GM21737 (cell line): Measurements from ENCODE around the gene TNNT2.

Experiments used
- ATAC-seq: cut with Tn5 transposase; IDR thresholded peaks from one replicate; pipeline ENCODE4 v1.9.1; 2021; ENCODE audit warnings: mild to moderate bottlenecking, moderate library complexity; ENCODE audit not compliant: unreplicated experiment

Gene TNNT2

GRCh38 chr1:201320168-201320788 is 57.2 kb downstream of the TNNT2 start:
- no peak for ATAC-seq

DNA sequence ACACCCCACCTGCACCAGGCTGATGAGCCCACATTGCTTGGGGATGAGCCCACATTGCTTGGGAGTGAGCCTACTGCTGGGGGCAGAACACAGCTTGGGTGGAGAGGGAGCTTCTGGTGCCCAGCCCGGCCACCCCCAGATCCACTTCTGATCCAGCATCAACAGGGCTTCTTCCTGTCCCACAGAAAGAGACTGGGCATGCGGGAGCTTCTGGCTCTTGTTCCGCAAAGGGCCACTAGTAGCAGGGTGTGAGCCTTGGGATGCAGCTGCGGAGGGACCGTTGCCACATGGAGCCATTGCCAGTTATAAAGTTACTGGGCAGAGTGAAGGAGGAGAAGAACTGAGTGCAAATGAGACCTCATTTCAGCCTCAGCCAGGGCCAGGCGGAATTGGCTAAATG is 57.8 kb downstream of the TNNT2 start:
- ATAC-seq, result no peak

GRCh38 chr1:201318504-201319340 is 58.8 kb downstream of the TNNT2 start:
- no peak for ATAC-seq

DNA sequence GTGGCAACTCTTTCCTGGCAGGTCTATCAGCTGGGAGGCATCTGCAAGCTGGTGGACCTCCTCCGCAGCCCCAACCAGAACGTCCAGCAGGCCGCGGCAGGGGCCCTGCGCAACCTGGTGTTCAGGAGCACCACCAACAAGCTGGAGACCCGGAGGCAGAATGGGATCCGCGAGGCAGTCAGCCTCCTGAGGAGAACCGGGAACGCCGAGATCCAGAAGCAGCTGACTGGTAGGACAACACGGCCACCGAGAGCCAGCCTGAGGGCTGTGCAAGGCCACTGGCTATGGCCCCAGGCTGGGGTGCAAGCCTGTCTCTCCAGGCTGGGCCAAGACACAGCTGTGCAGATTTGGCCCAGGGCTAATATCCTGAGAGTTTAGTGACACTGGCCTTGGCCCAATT is 59.9 kb downstream of the TNNT2 start:
- no peak for ATAC-seq

DNA sequence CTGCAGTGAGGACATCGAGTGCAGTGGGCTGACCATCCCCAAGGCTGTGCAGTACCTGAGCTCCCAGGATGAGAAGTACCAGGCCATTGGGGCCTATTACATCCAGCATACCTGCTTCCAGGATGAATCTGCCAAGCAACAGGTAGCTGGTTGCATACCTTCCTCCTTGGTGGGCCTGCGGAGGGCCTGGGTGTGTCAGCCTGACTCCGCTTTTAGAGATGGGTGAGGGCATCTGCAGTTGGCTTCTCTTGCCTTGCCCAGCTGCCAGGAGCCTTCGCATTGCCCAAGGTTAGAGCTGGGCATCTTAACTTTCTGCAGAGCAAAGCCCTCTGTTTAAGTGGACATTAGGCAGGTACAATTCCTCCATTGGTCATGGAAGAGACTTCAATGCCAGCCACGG is 60.9 kb downstream of the TNNT2 start:
- no peak for ATAC-seq

DNA sequence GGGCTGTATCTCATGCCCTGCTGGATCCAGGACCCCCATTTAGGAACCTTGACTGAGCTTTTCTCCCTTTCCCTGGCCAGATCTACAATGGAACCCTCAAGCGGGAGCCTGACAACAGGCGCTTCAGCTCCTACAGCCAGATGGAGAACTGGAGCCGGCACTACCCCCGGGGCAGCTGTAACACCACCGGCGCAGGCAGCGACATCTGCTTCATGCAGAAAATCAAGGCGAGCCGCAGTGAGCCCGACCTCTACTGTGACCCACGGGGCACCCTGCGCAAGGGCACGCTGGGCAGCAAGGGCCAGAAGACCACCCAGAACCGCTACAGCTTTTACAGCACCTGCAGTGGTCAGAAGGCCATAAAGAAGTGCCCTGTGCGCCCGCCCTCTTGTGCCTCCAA is 64.4 kb downstream of the TNNT2 start:
- ATAC-seq, result no peak

- ATAC-seq, result no peak
Measured at GRCh38 chr1:201312298-201312697, 65.2 kb downstream of the TNNT2 start.

DNA sequence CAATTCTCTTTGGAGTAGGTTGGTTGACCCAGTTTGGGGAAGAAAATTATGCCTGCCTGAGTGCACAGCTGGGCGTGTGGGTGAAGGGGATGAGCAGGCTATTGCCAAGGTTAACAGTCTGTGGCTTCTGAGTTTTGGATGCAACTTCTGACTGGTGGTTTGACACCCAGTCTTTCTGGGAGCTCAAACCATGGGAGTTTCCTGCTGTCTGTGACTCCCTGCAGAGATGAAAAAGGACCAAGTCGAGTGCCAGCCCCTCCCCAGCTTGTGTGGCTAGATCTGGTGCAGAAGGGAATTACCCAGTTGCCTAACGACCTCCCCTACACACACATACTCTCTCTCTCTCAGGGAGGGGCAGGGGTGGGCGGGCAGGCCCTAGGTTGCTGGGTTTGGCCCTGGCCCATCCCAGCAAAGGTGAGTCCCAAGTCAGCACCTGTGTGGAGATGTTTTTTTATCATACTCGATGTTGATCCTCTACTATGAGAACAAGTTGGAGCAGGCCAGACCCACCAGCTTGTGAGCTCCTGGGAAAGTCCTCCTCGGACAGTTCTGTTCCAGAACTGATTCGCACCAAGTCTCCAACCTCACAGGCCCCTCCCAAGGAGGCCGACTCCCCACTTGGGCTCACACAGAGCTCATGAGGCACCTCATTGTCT is 66.0 kb downstream of the TNNT2 start:
- no peak for ATAC-seq

- ATAC-seq, result no peak
Measured at GRCh38 chr1:201310986-201311355, 66.5 kb downstream of the TNNT2 start.

DNA sequence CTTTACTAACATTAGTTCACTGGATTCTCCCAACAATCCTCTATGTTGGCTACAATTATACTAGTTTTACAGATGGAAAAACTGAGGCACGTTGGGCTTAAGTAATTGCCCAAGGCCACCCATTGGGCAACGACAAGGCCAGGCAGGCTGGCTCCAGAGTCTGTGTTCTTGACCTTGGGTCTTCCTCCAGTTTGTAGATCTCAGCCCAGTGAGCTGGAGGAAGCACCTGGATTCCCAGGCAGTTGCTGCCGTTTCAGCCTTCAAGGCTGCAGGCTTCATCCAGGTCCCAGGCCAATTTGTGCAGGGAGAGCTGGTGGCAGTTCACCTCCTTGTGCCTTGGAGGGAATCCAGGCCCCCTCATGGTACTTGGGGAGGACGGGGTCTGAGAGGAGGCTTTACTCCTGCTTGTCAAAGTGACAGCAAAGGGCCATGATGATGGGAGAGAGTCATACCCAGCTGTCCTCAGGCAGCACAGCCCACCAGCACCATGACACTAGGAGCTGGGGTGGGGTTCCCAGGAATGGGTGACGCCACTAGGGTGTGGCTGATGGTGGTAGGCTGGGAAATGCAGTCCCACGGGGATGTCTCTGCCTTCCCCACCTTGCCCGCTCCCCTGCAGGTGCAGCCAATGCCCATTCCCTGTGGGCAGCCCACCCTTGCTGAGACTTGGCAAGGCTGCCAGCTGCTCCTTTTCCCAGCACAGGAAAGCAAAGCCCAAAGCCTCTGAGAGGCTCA is 67.1 kb downstream of the TNNT2 start:
- ATAC-seq, result no peak

DNA sequence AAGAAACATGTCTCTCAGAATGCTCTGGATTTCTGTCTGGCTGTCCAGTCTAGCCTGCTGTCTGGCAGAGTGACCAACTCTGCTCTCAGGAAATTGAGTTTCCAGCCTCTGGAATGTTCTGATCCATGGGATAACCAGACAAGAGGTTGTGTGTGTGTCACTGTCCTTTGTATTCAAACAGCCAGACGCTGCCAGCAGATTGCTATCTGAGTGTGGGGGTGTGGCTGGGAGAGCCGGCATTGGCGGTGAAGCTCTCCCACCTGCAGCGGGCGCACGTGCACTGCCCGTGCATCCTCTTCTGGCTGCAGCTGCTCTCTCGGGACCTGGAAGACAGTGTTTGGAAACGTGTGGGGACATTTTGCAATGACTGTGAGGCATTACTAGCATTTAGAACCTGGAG is 68.1 kb downstream of the TNNT2 start:
- no peak for ATAC-seq
